Esophagus squamous epithelium (tissue), 4 donors: Measurements from ENCODE around the gene DHCR24.

ENCODE experiments used
- CTCF ChIP-seq, 6 experiments: fragments of 450-650 bp in 4 of 6; fragments of 200-600 bp in 2 of 6; sonication (generic) in 2 of 6; IDR thresholded peaks; one replicate each; pipeline ENCODE4 v1.5.1; 2016 to 2019; ENCODE audit warnings: antibody characterized with exemption in 6 of 6, mild to moderate bottlenecking in 4 of 6, moderate library complexity in 4 of 6
- POLR2A ChIP-seq, 4 donors: fragments of 450-650 bp; IDR thresholded peaks; one replicate each; pipeline ENCODE4 v1.6.1; 2017; ENCODE audit warnings: antibody characterized with exemption in 4 of 4, mild to moderate bottlenecking in 4 of 4, moderate library complexity in 3 of 4

GRCh38 chr1:54835970-54836369 lies 51.0 kb downstream of the DHCR24 start:
- TF ChIP-seq CTCF (IDR thresholded peaks at IDR 0.05) (no peak), POLR2A (IDR thresholded peaks at IDR 0.05) (no peak)
